ENCODE measurements around the gene CSDE1. TPM values are rescaled to one million over a fixed set of nuclear protein-coding genes. Genes with fewer than 3 reads are reported as not detected.

The CSDE1 gene
- total RNA-seq, 3 donors from 2014 or later: 489 to 1,906 (median 706) TPM

DNA sequence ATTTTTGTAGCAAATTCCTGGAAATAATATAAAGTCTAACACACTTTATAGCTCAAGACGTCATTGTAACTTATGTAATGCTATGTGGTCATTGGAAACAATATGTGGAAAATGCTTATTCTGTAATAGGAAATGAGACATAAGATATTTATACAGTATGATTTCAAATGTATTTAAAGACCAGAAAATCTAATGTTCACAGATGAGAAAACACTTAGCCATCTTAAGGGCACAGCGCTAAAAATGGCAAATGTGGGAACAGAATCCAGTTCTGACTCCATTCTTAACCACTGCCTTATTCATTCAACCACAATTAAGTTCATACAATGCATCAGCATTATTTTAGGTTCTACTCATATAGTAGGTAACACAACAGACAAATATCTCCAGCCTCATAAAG is 12.5 kb downstream of the CSDE1 start:
- DNase-seq (ENCODE audit: low spot score in 2 of 2): no peak
- TF ChIP-seq, protein P1, sequence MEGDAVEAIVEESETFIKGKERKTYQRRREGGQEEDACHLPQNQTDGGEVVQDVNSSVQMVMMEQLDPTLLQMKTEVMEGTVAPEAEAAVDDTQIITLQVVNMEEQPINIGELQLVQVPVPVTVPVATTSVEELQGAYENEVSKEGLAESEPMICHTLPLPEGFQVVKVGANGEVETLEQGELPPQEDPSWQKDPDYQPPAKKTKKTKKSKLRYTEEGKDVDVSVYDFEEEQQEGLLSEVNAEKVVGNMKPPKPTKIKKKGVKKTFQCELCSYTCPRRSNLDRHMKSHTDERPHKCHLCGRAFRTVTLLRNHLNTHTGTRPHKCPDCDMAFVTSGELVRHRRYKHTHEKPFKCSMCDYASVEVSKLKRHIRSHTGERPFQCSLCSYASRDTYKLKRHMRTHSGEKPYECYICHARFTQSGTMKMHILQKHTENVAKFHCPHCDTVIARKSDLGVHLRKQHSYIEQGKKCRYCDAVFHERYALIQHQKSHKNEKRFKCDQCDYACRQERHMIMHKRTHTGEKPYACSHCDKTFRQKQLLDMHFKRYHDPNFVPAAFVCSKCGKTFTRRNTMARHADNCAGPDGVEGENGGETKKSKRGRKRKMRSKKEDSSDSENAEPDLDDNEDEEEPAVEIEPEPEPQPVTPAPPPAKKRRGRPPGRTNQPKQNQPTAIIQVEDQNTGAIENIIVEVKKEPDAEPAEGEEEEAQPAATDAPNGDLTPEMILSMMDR (IDR thresholded peaks at IDR 0.05): no peak
- TF ChIP-seq POLR2AphosphoS5 (IDR thresholded peaks at IDR 0.05) (no peak), POLR2A (IDR thresholded peaks at IDR 0.05) (no peak)
- no peak overlapping the region for H3K27ac ChIP-seq
- no peaks in the 10 kb centered on the region for H3K9me3 ChIP-seq
- no peaks in the 10 kb centered on the region for H3K27me3 ChIP-seq
- H3K4me3 ChIP-seq: no peak overlapping the region
- no peaks in the 10 kb centered on the region for H3K36me3 ChIP-seq
- intact Hi-C loops (cut with DNase I; ENCODE audit: low total_unique reads): no loop called here
- H3K4me1 ChIP-seq: no peaks in the 10 kb centered on the region

DNA sequence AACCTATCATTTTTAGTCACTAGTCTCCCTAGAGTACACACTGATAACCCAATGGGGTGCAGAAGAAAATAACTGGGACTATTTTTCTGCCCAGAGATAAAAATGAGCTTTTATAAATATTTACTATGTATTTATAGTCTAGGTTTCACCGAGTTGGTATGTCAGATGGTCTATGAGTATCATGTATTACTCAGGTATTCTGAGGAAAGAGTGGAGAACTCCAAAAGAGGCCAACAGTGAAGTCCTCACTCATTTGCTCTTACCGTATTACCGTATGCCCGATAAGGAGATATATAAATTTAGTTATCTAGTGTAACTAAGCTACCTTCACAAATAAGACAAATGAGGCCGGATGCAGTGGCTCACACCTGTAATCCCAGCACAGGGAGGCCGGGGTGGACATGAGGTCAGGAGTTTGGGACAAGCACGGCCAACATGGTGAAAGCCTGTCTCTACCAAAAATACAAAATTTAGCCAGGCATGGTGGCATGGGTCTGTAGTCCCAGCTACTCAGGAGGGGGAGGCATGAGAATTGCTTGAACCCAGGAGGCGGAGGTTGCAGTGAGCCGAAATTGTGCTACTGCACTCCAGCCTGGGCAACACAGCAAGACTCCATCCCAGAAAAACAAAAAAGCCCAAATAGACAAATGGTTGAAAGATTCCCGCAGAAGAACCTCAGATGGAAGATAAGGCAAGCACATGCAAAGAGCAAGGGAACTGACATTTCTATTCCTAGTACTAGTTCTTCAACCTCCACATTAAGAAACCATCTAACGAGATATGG is 15.6 kb downstream of the CSDE1 start:
- TF ChIP-seq, protein P1 (IDR thresholded peaks at IDR 0.05): no peak
- TF ChIP-seq POLR2AphosphoS5 (IDR thresholded peaks at IDR 0.05) (no peak), POLR2A (IDR thresholded peaks at IDR 0.05) (no peak)
- no peak for DNase-seq (ENCODE audit: low spot score in 2 of 2)
- no peak overlapping the region for H3K27ac ChIP-seq
- H3K27me3 ChIP-seq: no peaks in the 10 kb centered on the region
- intact Hi-C loops (cut with DNase I; ENCODE audit: low total_unique reads): no loop called here
- no peak overlapping the region for H3K4me3 ChIP-seq
- no peaks in the 10 kb centered on the region for H3K4me1 ChIP-seq
- H3K36me3 ChIP-seq: peaks cover 2% of the 10 kb centered on the region
- no peaks in the 10 kb centered on the region for H3K9me3 ChIP-seq

DNA sequence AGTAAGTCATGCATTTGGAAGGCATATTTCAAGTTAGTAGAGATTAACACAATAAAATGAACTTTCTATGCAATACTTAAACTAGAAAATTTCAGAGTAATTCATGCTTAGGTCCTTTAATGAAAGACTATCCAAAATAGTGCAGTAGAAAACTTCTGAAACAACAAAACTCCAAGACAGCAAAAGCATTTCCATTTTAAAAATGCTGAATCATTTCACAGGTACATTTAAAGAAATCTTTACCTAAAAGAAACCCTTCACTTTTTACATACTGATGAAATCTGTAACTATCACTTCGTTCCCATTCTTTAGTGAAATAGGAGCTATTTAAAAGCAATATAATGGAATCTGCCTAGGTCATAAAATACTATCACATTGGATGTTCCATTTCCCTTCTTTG is 17.5 kb downstream of the CSDE1 start:
- TF ChIP-seq, protein P1 (IDR thresholded peaks at IDR 0.05): no peak
- TF ChIP-seq POLR2A (IDR thresholded peaks at IDR 0.05): no peak
- no peak for TF ChIP-seq POLR2AphosphoS5 (IDR thresholded peaks at IDR 0.05)
- intact Hi-C loops (cut with DNase I; ENCODE audit: low total_unique reads): no loop called here
- Histone ChIP-seq H3K4me3 (no peak overlapping the region), H3K36me3 (peaks cover 11% of the 10 kb centered on the region), H3K27ac (no peak overlapping the region), H3K27me3 (no peaks in the 10 kb centered on the region), H3K9me3 (no peaks in the 10 kb centered on the region), H3K4me1 (no peaks in the 10 kb centered on the region)
- no peak for DNase-seq (ENCODE audit: low spot score in 2 of 2)

DNA sequence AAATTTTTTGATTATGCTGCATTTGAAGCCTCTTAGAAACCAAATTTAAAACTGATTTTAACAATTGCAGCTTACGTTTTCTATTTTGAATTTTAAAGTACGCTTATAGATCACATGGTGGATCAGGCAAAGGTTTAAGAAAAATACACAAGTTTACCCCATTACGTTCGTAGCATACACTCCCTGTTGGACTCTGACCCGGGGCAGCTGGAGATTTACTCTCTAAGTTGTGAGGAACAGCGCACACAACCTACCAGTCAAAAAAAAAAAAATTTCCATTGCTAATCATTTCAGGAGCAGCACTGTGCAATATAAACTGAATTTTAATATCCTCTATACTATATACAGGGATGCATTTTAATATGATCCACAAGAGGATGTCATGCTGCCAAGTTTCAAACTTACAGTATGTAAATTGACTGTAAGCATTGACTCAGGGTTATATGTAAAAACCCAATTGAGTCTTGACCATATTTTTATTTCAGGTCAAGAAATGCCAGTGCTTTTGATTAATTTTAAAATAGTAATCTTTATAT is 20.4 kb downstream of the CSDE1 start:
- peaks cover 18% of the 10 kb centered on the region for H3K36me3 ChIP-seq

GRCh38 chr1:114735479-114735878 is 22.3 kb downstream of the CSDE1 start:
- Histone ChIP-seq H3K27ac (no peak overlapping the region), H3K4me1 (no peaks in the 10 kb centered on the region), H3K27me3 (no peaks in the 10 kb centered on the region), H3K4me3 (no peak overlapping the region), H3K9me3 (no peaks in the 10 kb centered on the region), H3K36me3 (peaks cover 18% of the 10 kb centered on the region)
- intact Hi-C loops (cut with DNase I; ENCODE audit: low total_unique reads): no loop called here
- no peak for DNase-seq (ENCODE audit: low spot score in 2 of 2)
- TF ChIP-seq, protein P1 (IDR thresholded peaks at IDR 0.05): no peak
- TF ChIP-seq POLR2A (IDR thresholded peaks at IDR 0.05) (no peak), POLR2AphosphoS5 (IDR thresholded peaks at IDR 0.05) (no peak)

More for the DNA sequence above, 20.4 kb downstream of the CSDE1 start:
- Histone ChIP-seq H3K27me3 (no peaks in the 10 kb centered on the region), H3K9me3 (no peaks in the 10 kb centered on the region), H3K4me1 (no peaks in the 10 kb centered on the region), H3K4me3 (no peak overlapping the region), H3K27ac (no peak overlapping the region)
- intact Hi-C loops (cut with DNase I; ENCODE audit: low total_unique reads): no loop called here
- DNase-seq (ENCODE audit: low spot score in 2 of 2): no peak
- TF ChIP-seq, protein P1 (IDR thresholded peaks at IDR 0.05): no peak
- TF ChIP-seq POLR2A (IDR thresholded peaks at IDR 0.05) (no peak), POLR2AphosphoS5 (IDR thresholded peaks at IDR 0.05) (no peak)
